Dendritic cell treated with granulocyte-macrophage colony-stimulating factor and Interleukin-4, amounts not matched to agents 40 ng/mL and 50 ng/mL, for 4 days (primary cell): Measurements from ENCODE around the gene HRK.

Experiments used
- H3K27ac Mint-ChIP-seq: one replicate; pipeline ENCODE4 v1.8.0; 2022; ENCODE audit warnings: mild to moderate bottlenecking, mixed read lengths
- H3K27me3 Mint-ChIP-seq: one replicate; pipeline ENCODE4 v1.8.0; 2022; ENCODE audit warnings: mild to moderate bottlenecking, mixed read lengths
- H3K36me3 Mint-ChIP-seq: one replicate; pipeline ENCODE4 v1.8.0; 2022; ENCODE audit warnings: low read depth, mixed read lengths
- H3K4me1 Mint-ChIP-seq: one replicate; pipeline ENCODE4 v1.8.0; 2022; ENCODE audit warnings: low read depth, mixed read lengths
- H3K4me3 Mint-ChIP-seq: one replicate; pipeline ENCODE4 v1.8.0; 2022; ENCODE audit warnings: mild to moderate bottlenecking, moderate library complexity, mixed read lengths
- H3K9me3 Mint-ChIP-seq: one replicate; pipeline ENCODE4 v1.8.0; 2022; ENCODE audit warnings: mixed read lengths
- intact Hi-C: fragments of 100-400 bp; cut with micrococcal nuclease; formaldehyde crosslinking; loops from one replicate; pipeline ENCODE4 v1.15.0; 2022

HRK gene

DNA sequence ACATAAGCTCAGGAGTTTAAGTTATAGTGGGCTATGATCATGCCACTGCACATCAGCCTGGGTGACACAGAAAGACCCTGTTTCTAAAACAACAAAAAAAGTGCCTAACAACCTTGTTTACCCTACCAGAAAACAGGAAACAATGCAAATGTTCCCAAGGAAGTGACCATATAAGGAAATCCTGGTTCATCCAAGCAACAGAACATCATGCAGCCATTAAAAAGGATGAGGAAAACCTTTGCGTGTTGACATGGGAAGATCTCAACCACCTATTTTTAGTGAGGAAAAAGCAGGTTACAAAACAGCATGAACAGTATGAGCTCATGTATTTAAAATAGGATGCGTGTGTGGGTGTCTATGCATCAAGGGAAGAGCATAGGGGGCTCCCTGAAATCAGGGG, 13.7 kb downstream of the HRK start:
- no peak overlapping the region for H3K4me3 Mint-ChIP-seq
- H3K27ac Mint-ChIP-seq = no peak overlapping the region
- intact Hi-C loops = no loop called here
- no peaks in the 10 kb centered on the region for H3K36me3 Mint-ChIP-seq
- H3K4me1 Mint-ChIP-seq = no peaks in the 10 kb centered on the region
- H3K9me3 Mint-ChIP-seq = no peaks in the 10 kb centered on the region
- H3K27me3 Mint-ChIP-seq = peaks cover 6% of the 10 kb centered on the region

DNA sequence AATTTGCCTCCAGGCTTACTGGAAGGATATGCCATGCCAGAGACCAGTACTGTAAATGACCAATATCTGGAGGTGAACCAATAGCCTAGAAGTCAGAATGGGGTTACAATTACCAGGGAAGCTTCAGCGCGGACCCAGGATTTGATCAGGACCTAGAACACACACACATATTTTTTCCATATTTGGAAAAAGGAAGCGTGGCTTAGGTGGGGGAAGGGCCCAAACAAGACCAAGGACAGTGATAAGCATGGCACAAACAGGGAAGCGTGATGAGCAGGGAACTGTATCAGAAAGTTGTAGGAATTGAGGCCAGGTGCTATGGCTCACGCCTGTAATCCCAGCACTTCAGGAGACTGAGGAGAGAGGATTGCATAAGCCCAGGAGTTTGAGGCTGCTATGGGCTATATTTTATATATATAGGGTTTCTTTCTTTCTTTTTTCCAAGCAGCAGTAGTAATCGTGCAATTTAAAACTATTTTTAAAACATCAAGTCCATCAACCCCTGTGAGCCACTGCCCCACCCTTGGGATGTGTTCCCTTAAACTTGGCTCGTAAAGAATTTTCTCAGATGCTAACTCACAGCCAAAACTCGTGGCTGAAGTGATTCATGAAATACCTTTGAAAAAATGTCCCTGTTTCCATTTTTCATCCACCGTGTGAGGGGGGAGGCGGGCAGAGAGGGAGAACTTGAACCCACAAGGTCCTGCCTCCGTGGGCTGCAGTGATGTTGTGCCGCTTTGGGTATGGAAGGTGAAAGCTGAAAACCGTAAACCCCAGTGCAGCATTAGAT, 16.7 kb downstream of the HRK start:
- peaks cover 9% of the 10 kb centered on the region for H3K27me3 Mint-ChIP-seq
- no peaks in the 10 kb centered on the region for H3K9me3 Mint-ChIP-seq
- intact Hi-C loops = no loop called here
- no peaks in the 10 kb centered on the region for H3K36me3 Mint-ChIP-seq
- no peak overlapping the region for H3K27ac Mint-ChIP-seq
- H3K4me3 Mint-ChIP-seq = no peak overlapping the region
- H3K4me1 Mint-ChIP-seq = no peaks in the 10 kb centered on the region

DNA sequence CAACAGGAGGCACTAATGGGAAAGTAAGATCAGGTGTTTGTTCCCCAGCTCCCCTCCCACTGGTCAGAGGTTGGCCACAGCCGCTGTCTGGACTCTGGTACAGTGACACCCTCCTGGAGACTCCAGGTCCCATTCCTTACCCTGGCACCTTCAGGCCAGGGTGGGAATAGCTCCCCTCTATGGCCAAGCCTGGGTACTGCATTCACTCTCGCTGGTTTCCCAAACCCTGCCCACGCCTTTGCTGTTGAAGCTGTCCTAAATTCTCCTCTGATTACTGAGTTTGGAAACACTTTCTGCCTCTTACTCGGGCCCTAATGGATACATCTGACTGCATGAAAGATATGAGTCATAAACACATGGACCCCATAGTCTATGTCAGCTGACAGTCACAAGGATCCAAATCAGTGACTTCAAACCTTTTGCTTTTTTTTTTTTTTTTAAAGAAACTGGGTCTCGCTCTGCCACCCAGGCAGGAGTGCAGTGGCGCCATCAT, 17.9 kb downstream of the HRK start:
- no peak overlapping the region for H3K27ac Mint-ChIP-seq
- intact Hi-C loops = no loop called here
- no peaks in the 10 kb centered on the region for H3K4me1 Mint-ChIP-seq
- H3K9me3 Mint-ChIP-seq = no peaks in the 10 kb centered on the region
- peaks cover 14% of the 10 kb centered on the region for H3K27me3 Mint-ChIP-seq
- no peak overlapping the region for H3K4me3 Mint-ChIP-seq
- no peaks in the 10 kb centered on the region for H3K36me3 Mint-ChIP-seq

DNA sequence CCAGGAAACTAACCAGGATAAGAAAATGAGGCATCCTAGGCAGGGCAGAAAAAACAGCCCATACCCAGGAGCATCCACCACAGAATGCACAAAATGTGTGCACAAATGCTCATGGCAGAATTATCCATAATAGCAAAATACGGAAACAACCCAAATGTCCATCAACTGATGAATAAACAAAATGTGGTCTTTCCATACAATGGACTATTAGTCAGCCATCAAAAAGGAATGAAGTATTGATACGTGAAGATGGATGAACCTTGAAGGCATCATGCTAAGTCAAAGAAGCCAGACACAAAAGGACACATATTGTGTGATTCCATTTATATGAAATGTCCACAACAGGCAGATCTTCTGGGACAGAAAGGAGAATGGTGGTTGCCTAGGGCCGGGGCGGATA, 19.1 kb downstream of the HRK start:
- Mint-ChIP-seq H3K9me3 (no peaks in the 10 kb centered on the region), H3K27me3 (peaks cover 14% of the 10 kb centered on the region), H3K4me1 (peaks cover 8% of the 10 kb centered on the region), H3K36me3 (no peaks in the 10 kb centered on the region), H3K4me3 (no peak overlapping the region), H3K27ac (no peak overlapping the region)
- intact Hi-C loops = no loop called here

DNA sequence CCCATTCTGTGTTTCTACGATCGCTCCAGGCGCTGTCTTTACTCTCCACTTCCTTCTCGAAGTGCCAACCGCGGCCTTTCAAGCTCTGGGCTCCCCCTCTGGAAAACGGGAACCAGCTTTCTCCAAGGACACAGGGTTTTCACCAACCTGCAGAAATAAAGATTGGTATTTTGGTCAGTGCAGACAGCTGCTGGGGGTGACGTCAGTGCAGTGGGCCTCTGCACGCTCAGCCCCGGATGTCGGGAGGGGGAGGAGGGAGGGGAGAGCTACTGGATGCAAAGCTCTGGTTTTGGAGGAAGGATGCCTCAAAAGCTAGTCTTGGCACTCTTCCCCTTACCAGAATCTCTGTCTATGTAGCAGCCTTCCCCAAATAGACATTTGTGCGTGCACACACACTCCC, 19.9 kb downstream of the HRK start:
- Mint-ChIP-seq H3K9me3 (no peaks in the 10 kb centered on the region), H3K27ac (no peak overlapping the region), H3K4me1 (peaks cover 8% of the 10 kb centered on the region), H3K4me3 (no peak overlapping the region), H3K36me3 (no peaks in the 10 kb centered on the region), H3K27me3 (peaks cover 14% of the 10 kb centered on the region)
- intact Hi-C loops = no loop called here

DNA sequence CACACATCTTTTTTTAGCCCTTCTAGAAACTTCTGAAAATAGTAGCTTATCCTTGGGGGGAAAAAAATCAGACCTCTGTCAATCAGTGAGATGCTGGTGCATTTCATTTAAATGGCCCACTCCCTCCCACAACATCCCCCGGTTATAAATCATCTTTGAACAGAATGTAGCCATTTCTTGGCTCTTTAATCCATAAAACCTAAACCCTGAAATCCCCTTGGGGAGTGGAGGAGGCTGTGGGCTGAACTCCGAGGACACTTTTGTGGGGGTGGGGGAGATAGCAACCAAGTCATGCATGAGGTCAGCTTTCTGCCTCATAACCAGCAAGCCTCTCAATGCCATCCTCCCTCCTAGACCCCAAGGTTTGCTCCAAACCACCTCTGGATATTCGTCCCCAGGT, 21.0 kb downstream of the HRK start:
- peaks cover 18% of the 10 kb centered on the region for H3K27me3 Mint-ChIP-seq

DNA sequence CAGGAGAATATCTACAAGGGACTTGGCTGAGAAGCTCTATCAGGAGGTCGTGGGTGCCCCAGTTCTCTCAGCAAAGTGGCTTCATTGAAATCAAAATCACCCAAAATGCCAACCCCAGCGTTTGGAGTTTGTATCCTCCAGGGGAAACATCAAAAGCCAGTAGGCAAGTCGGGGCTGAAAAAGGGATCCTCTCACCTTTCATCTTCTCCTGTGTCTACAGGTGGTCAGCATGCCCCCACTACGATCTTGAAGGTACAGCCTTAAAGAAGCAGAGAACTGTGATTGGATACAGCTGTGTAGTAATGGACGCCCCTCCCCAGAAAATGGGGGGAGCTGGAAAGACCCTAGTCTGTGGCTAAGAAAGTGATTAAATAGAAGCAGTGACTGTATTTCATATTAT, 22.2 kb downstream of the HRK start:
- H3K4me1 Mint-ChIP-seq = peaks cover 8% of the 10 kb centered on the region
- intact Hi-C loops = no loop called here
- H3K27ac Mint-ChIP-seq = no peak overlapping the region
- no peaks in the 10 kb centered on the region for H3K9me3 Mint-ChIP-seq
- peaks cover 18% of the 10 kb centered on the region for H3K27me3 Mint-ChIP-seq
- no peaks in the 10 kb centered on the region for H3K36me3 Mint-ChIP-seq
- no peak overlapping the region for H3K4me3 Mint-ChIP-seq

More for the DNA sequence above, 21.0 kb downstream of the HRK start:
- Mint-ChIP-seq H3K4me3 (no peak overlapping the region), H3K9me3 (no peaks in the 10 kb centered on the region), H3K36me3 (no peaks in the 10 kb centered on the region), H3K27ac (no peak overlapping the region), H3K4me1 (peaks cover 8% of the 10 kb centered on the region)
- intact Hi-C loops = no loop called here

DNA sequence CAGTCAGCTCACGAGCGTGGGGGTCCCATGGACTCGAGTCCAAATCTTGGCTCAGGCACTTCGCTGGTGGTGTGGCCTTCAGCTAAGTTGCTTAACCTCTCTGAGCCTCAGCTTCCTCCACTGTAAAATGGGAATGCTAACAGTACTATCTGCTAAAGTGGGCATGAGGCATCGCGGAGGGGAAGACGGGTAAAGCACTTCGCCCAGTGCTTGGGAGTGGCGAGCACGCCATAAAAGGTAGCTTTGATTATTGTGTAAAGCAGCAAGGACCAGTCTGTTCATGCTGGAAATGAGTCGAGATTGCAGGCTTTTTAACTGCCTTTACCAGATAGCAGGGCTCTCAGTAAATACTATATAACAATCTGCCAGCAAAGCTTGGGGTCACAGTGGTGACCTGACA, 24.5 kb downstream of the HRK start:
- Mint-ChIP-seq H3K4me3 (no peak overlapping the region), H3K9me3 (no peaks in the 10 kb centered on the region), H3K4me1 (peaks cover 8% of the 10 kb centered on the region), H3K36me3 (no peaks in the 10 kb centered on the region), H3K27me3 (peaks cover 20% of the 10 kb centered on the region), H3K27ac (no peak overlapping the region)
- intact Hi-C loops = no loop called here

DNA sequence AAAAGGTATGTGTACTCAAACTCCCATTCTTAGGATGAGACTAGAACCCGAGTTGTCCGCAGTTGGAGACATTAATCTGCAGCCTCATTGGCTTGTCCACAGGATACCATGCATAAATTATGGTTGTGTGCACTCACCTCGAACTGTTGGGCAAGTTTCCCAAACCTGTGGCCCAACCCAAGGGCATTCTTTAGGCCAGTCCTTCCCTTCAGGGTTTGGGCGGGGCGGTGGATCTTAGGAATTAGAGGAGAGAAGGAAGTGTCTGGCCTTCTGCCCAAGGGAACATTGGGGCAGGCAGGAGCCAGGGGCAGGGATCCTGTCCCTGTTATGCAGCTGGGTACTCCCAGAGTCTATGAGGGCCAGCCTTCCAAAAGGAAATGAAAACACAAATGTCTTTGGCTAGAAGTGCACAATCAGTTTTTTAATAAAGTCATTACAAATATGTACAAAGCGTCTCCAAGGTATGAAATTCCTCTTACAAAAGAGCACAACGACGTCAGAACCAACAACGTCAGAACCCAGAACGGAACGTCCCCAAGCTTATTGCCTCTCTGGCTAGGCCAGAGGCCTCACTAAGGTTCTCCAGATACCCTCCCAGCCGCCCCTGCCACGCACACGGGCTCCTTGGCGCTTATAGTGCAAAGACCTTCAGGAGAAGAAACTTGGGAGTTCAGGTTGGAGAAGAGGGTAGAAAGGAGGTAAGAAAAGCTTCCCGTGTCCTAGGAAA, 25.3 kb downstream of the HRK start:
- H3K27ac Mint-ChIP-seq = no peak overlapping the region
- peaks cover 19% of the 10 kb centered on the region for H3K27me3 Mint-ChIP-seq
- peaks cover 8% of the 10 kb centered on the region for H3K4me1 Mint-ChIP-seq
- no peaks in the 10 kb centered on the region for H3K36me3 Mint-ChIP-seq
- intact Hi-C loops = no loop called here
- H3K4me3 Mint-ChIP-seq = no peak overlapping the region
- no peaks in the 10 kb centered on the region for H3K9me3 Mint-ChIP-seq

DNA sequence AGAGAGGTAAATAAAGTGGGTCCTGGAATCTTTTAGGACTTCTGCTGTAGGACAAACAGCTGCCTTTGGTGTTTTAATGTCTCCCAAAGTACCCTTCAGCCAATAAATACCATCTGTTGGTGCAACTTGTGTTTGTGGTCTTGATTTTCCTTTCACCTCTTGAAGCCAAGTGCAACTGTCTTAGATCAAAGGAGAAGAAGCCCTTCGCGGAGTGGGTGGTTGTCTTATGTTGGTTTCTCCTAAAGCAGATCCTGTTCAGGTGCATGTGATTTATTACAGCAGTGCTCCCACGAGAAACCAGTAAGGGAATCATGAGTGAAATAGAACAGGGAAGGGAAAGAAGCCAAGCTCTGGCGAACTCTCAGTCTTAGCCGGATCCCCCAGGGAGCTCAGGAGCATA, 27.7 kb downstream of the HRK start:
- Mint-ChIP-seq H3K27me3 (peaks cover 7% of the 10 kb centered on the region), H3K4me1 (peaks cover 8% of the 10 kb centered on the region), H3K36me3 (no peaks in the 10 kb centered on the region), H3K9me3 (no peaks in the 10 kb centered on the region), H3K27ac (no peak overlapping the region), H3K4me3 (no peak overlapping the region)
- intact Hi-C loops = no loop called here

DNA sequence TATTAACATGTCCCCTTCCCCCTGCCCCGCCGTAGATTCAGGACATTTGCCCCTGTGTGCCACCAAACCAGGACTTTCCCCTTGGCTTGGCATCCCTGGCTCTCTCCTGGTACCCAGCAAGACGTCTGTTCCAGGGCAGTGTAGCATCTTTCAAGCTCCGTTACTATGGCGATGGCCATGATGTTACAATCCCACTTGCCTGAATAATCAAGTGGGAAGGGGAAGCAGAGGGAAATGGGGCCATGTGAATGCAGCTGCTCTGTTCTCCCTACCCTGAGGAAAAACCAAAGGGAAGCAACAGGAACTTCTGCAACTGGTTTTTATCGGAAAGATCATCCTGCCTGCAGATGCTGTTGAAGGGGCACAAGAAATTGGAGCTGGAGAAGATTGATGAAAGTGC, 28.9 kb downstream of the HRK start:
- H3K36me3 Mint-ChIP-seq = no peaks in the 10 kb centered on the region
- peaks cover 6% of the 10 kb centered on the region for H3K27me3 Mint-ChIP-seq
- H3K4me1 Mint-ChIP-seq = no peaks in the 10 kb centered on the region
- intact Hi-C loops = no loop called here
- no peak overlapping the region for H3K27ac Mint-ChIP-seq
- no peak overlapping the region for H3K4me3 Mint-ChIP-seq
- H3K9me3 Mint-ChIP-seq = no peaks in the 10 kb centered on the region

DNA sequence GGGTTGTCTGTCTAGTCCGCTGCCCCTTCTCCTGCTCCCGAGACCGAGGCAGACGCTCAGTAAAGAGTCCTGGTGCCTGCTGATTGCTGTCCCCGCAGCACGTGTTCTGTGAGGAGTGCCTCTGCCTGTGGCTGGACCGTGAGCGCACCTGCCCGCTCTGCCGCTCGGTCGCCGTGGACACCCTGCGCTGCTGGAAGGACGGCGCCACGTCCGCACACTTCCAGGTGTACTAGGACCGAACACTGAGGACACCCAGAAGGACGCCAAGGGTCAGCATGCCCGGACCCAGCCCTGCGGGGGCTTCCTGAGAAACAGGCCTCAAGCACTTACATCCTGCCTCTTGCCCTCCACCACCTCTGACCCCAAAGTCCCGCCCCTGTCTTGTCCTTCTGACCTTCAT, 32.0 kb downstream of the HRK start:
- no peaks in the 10 kb centered on the region for H3K9me3 Mint-ChIP-seq
- H3K27me3 Mint-ChIP-seq = peaks cover 5% of the 10 kb centered on the region
- H3K4me1 Mint-ChIP-seq = no peaks in the 10 kb centered on the region
- no peak overlapping the region for H3K27ac Mint-ChIP-seq
- intact Hi-C loops = no loop called here
- no peak overlapping the region for H3K4me3 Mint-ChIP-seq
- no peaks in the 10 kb centered on the region for H3K36me3 Mint-ChIP-seq

DNA sequence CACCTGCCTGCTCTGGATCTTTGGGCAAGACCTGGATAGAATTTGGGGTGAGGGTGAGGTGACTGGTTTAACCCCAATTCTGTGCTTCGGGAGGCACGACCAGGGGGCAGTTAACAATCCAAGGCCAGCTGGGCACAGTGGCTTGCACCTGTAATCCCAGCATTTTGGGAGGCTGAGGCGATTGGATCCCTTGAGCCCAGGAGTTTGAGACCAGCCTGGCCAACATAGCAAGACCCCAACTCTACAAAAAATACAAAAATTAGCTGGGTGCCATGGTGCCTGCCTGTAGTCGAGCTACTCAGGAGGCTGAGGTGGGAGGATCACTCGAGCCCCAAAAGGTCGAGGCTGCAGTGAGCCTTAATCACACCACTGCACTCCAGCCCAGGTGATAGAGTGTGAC, 38.2 kb downstream of the HRK start:
- no peak overlapping the region for H3K4me3 Mint-ChIP-seq
- no peaks in the 10 kb centered on the region for H3K4me1 Mint-ChIP-seq
- H3K27me3 Mint-ChIP-seq = peaks cover 4% of the 10 kb centered on the region
- no peak overlapping the region for H3K27ac Mint-ChIP-seq
- no peaks in the 10 kb centered on the region for H3K9me3 Mint-ChIP-seq
- no peaks in the 10 kb centered on the region for H3K36me3 Mint-ChIP-seq
- intact Hi-C loops = no loop called here

DNA sequence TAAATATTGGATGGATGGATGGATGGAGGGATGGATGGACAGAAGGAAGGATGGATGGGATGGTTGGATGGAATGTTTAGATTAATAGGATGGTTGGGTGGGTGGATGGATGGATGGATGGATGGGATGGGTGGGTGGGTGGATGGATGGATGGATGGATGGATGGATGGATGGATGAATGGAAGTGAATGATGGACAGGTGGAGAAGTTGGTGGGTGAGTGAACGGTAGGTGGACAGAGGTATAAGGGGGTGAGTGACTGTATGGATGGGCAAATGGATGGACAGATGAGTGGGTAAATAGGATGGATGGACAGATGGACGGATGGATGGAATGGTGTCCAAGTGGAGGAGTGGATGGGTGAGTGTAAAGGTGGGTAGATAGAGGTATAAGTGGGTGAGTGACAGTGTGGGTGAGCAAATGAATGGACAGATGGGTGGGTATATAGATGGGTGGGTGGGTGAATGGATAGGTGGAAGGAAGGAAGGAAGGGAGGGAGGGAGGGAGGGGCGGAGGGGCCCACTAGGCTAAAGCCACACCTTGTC, 41.9 kb downstream of the HRK start:
- Mint-ChIP-seq H3K4me3 (no peak overlapping the region), H3K36me3 (no peaks in the 10 kb centered on the region), H3K27ac (no peak overlapping the region), H3K27me3 (peaks cover 2% of the 10 kb centered on the region), H3K4me1 (no peaks in the 10 kb centered on the region), H3K9me3 (no peaks in the 10 kb centered on the region)
- intact Hi-C loops = no loop called here
